Kidney capillary endothelial cell (primary cell): ENCODE measurements around the gene GRID1.

Source experiments
- DNase-seq: peaks from one replicate; pipeline ENCODE4 v3.0.0-alpha.2; 2018; ENCODE audit warnings: low spot score

Gene GRID1

GRCh38 chr10:86265236-86265894, 101.2 kb downstream of the GRID1 start:
- no peak for DNase-seq

DNA sequence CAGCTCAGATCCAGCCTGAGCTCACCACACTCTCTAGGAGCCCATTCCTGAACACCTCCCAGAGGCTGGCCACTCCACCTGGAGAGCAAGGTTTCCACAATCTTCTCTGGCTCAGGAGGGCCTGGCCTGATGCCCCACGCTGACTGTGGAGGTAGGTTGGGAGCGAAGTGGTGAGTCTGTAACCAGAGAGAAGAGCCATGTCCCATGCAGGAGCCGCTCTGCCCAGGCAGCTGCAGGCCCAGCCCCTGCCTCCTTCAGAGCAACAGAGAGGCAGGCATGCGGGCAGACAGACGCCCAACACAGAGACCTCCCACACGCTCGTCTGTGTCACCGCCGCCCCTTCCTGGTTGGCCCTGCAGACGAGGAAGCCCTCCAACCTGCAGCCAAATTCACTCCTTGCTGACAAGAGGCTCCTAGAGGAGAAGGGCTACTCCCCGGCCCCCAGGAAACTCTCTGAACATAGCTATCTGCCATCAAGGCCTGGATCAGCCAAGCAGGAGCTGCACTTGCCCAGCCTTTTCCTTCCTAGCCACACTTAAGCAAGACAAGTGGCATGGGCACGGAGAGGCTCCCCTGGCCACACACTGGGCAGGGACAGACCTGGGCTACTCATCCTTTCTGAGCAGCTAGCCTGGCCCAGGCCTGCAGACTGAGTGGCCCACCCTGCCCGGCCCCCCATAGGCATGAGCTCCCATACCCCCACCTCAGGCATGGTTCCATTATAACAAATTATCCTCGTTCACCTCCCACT, 101.9 kb downstream of the GRID1 start:
- DNase-seq, result no peak

DNA sequence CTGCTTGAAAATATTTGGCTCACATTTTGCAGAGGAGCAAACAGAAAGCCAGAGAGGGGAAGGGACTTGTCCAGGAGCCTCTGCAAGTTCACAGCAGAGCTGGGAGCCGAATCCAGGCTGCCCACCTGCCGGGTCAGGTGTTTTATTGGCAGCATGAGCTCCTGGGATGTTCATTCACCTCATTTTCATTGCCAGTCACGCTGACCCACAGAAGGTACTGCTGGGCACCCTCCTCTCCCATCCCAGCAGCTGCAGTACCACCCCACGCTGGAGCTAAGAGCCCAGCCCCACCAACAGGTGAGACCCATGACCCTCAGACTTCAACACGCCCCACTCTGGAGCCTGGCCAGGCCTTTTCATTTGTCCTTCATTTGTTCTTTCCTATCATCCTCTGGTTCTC, 102.7 kb downstream of the GRID1 start:
- no peak for DNase-seq

GRCh38 chr10:86263209-86263608, 103.4 kb downstream of the GRID1 start:
- no peak for DNase-seq

GRCh38 chr10:86262688-86263181, 103.9 kb downstream of the GRID1 start:
- no peak for DNase-seq

DNA sequence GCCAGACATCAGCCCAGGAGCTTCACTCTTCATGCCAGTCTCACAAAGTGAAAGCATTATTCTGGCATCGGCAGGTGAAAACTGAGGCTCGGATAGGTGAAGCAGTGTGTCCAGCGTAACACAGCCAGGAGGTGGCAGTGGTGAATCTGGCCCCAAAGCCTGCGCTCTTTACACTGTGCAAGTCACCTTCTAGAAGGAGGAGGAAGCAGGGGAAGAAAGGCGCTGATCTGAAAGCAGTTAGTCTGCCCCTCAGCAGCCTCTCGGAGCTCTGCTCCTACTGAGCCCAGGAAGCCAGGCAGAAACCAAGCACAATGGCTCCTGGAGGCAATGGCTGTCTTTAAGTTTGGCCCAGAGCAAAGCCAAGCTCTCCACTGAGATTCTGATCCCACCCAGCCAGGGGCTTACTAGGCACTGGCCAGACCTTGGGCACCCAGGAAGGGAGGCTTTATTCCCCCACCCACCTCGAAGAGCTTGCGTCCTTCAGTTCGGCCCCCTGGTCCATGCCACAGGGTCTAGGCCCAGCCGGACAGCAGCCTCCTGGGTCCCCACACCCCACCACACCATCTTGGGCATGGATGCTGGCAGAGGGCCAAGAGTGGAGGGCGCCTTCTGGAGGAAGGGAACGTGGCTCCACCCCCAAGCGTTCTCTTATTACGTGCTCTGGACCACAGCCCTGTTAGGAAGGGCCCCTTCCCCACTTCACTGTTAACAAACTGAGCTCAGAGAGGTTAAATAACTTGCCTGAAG, 104.5 kb downstream of the GRID1 start:
- no peak for DNase-seq

- no peak for DNase-seq
Measured at GRCh38 chr10:86261470-86261869, 105.1 kb downstream of the GRID1 start.

DNA sequence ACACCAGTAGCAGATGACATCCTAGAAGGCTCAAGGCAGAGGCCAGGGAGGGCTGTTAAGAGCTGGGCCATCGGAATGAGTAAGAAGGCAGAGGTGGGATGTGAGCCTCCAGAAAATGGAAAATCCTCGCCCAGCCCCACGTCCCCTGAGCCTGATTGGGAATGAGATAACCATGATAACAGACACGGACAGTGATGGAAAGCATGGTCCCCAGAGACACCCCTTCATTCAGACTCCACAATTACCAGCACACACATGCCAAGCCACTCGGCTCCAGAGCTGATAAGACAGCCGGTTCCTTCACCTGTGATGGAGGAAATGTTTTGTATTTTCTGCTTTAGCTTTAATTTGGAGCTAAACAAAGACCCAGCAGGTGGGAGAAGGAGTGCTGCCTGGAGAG, 106.0 kb downstream of the GRID1 start:
- DNase-seq, result no peak

- no peak for DNase-seq
Measured at GRCh38 chr10:86259901-86260562, 106.6 kb downstream of the GRID1 start.

DNA sequence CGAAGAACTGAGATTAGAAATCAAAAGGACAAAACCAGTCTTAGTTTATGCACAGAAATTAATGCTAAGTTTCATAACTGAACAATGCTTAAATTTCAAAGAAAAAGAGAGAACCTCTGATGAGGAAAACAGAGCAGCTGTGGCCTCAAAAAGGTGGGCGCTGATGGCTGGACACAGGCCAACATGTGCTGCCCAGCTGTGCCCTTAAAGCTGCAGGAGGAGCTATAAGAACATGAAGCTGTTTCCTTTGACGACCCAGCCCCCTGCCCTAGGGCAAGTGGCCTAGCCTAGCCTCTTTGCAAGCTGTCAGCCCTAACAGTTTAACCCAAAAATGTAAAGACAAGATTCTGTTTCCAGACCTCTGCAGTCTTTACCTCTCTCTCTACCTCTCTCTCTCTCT, 107.7 kb downstream of the GRID1 start:
- no peak for DNase-seq

DNA sequence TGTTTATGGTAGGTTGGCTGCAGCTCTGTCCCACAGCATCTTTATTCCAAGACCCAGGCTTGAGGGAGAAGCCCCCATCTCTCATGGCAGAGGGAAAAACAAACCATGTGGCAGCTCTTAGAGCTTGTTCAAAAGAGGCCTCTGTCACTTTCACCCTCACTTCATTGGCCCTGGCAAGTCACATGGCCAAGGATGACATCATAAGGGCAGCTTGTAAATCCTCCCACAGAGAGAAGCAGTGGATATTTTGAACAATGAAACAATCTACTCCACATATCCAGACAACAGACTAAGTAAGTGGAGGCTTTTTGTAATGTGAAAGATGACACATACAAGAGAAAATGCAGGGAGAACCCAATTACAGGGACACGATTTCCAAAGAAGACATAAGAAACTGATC, 108.1 kb downstream of the GRID1 start:
- DNase-seq, result no peak

GRCh38 chr10:86257683-86258082, 108.9 kb downstream of the GRID1 start:
- no peak for DNase-seq

- DNase-seq, result no peak
Measured at GRCh38 chr10:86256690-86257315, 109.8 kb downstream of the GRID1 start.

DNA sequence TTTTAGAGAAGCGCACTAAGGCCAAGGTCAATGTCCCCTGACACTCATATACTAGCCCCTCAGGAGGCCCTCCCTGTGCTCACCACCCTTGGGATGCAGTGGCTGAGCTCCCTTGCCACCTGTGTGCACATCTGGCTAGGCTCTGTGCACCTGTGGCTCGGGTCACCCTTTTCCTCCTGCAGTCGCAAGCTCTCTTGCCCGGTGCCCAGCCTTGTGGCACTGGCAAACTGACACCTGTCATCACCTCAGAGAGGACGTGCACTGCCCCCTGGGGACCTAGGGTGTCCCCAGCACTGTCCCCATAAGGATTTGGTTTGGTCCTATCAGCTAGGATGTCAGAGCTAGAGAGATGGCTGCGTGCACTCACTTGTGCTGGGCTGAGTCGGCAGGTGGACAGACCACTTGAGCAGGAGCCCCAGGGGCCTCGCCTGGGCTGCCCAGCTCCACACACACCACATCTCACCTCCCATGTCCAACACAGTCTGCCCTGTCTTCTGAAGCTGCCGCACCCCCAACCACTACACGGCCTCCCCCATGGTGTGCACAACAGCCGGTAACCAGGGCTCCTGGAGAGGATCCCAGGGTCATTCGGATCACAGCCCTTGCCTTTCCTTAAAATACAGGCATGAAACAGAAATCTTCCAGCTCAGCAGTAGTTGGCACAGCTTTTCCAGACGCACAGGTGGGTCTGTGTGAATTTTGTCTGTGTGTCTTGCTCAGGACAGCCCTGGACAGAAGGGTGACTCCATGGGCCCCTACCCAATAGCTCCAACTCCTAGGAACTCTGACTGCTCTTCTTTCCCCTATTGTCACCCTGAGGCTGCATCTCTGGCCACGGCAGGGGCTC, 111.0 kb downstream of the GRID1 start:
- no peak for DNase-seq

GRCh38 chr10:86254526-86255174, 111.9 kb downstream of the GRID1 start:
- DNase-seq, result no peak

DNA sequence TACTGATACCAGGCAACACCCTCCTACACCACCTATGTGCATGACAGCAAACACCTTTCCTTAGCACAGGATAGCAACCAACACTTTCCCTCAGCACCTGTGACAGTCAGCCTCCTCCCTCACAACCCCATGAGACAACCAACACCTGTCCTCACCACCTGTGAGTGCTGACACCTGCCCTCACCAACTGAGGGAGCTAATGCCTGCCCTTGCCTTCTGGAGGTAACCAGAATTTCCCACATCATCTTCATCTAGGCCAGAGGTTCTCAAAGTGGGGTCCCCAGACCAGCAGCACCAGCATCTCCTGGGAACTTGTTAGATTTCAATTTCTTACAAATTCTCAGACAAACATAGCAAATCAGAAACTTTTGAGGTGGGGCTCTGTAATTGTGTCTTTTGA, 112.5 kb downstream of the GRID1 start:
- DNase-seq, result no peak

GRCh38 chr10:86253091-86254072, 113.2 kb downstream of the GRID1 start:
- no peak for DNase-seq

- no peak for DNase-seq
Measured at GRCh38 chr10:86252556-86252955, 114.0 kb downstream of the GRID1 start.

DNA sequence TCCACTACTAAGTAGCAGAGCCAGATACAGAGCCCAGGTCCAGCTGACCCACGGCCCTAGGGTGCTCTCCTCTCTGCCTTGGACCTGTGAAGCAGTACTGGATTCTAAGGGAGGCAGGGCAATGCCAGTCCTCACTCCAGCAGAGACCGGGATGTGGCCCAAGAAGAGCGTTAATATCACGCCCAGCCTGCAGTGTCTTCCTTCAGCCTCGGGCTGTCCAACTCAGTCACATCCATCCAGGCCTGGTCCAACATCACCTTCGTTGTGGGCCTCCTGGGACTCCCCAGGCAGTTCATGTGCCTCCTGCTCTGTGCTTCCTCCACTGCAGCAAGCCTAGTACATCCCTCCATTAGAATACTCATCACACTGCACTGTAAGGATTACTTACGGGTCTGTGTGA, 114.5 kb downstream of the GRID1 start:
- DNase-seq, result no peak
